ENCODE data around the gene CTNNA3.

Gene CTNNA3

DNA sequence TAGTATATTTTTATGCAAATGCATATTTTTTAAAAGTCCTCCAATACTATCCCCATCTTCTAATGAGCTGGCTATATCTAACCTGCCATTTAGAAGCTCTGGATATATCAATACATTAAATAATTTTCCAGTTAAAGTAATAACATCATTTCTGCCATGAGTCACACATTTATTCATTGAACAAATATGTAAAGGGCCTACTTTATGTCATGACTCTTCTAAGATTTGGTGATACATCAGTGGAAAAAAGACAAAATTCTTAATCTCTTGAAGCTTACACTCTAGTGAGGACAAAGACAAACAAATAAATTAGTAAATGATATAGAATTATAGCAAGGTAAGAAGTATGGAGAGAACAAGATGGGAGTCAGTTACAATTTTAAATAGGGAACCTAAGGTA lies 1487.0 kb downstream of the CTNNA3 start:
- TF ChIP-seq, protein P1, sequence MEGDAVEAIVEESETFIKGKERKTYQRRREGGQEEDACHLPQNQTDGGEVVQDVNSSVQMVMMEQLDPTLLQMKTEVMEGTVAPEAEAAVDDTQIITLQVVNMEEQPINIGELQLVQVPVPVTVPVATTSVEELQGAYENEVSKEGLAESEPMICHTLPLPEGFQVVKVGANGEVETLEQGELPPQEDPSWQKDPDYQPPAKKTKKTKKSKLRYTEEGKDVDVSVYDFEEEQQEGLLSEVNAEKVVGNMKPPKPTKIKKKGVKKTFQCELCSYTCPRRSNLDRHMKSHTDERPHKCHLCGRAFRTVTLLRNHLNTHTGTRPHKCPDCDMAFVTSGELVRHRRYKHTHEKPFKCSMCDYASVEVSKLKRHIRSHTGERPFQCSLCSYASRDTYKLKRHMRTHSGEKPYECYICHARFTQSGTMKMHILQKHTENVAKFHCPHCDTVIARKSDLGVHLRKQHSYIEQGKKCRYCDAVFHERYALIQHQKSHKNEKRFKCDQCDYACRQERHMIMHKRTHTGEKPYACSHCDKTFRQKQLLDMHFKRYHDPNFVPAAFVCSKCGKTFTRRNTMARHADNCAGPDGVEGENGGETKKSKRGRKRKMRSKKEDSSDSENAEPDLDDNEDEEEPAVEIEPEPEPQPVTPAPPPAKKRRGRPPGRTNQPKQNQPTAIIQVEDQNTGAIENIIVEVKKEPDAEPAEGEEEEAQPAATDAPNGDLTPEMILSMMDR (conservative IDR thresholded peaks at IDR 0.05; ENCODE audit: low read length) = no peak
- TF ChIP-seq EZH2phosphoT487 (IDR thresholded peaks at IDR 0.05; ENCODE audit: borderline replicate concordance) = no peak
- H3K4me1 ChIP-seq (ENCODE audit: insufficient read depth, low read length, poor library complexity, severe bottlenecking) = no peaks in the 10 kb centered on the region

DNA sequence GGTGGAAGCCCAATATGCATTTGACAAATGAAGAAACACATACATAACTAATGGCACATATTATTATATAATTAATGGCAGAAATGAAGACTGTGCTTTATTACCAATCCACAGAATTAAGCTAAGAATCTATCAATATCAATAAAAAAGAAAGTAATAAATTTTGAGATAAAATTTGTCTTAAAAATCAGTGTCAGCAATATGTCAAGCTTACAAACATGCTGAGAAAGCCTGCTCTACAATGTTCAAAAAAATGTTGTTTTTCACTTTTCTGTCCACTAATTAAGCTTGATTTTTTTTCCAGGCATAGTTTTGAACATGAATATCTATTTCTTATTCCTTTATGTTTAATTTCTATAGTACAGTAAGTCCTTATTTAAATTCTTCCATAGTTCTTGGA lies 1491.2 kb downstream of the CTNNA3 start:
- Histone ChIP-seq H3K4me1 (ENCODE audit: insufficient read depth, low read length, poor library complexity, severe bottlenecking) (no peaks in the 10 kb centered on the region), H3K4me3 (ENCODE audit: low read length, poor library complexity, severe bottlenecking) (no peak overlapping the region), H3K27me3 (ENCODE audit: insufficient read depth, low read length, poor library complexity, severe bottlenecking) (no peaks in the 10 kb centered on the region), H3K79me2 (ENCODE audit: insufficient read depth, low read length) (no peaks in the 10 kb centered on the region), H3K4me2 (ENCODE audit: low read depth, low read length, poor library complexity, severe bottlenecking) (no peak overlapping the region), H3K36me3 (ENCODE audit: insufficient read depth, low read length) (no peaks in the 10 kb centered on the region), H3K9me2 (replicated peaks; ENCODE audit: low read depth, low read length) (no peaks in the 10 kb centered on the region), H3K9ac (ENCODE audit: low read depth, low read length, poor library complexity, severe bottlenecking) (no peak overlapping the region), H4K20me1 (ENCODE audit: insufficient read depth, low read length, poor library complexity, severe bottlenecking) (no peaks in the 10 kb centered on the region), H3F3A (ENCODE audit: low read depth) (no peaks in the 10 kb centered on the region), H3K9me3 (ENCODE audit: insufficient read depth, low read depth, low read length) (no peaks in the 10 kb centered on the region), H2AFZ (ENCODE audit: low read length) (no peak overlapping the region)
- no peak for TF ChIP-seq EZH2phosphoT487 (IDR thresholded peaks at IDR 0.05; ENCODE audit: borderline replicate concordance)
- TF ChIP-seq, protein P1 (conservative IDR thresholded peaks at IDR 0.05; ENCODE audit: low read length) = no peak

More for the DNA sequence above, 1487.0 kb downstream of the CTNNA3 start:
- no peaks in the 10 kb centered on the region for H3F3A ChIP-seq (ENCODE audit: low read depth)
- no peaks in the 10 kb centered on the region for H3K36me3 ChIP-seq (ENCODE audit: insufficient read depth, low read length)
- no peak overlapping the region for H3K4me3 ChIP-seq (ENCODE audit: low read length, poor library complexity, severe bottlenecking)
- no peak overlapping the region for H2AFZ ChIP-seq (ENCODE audit: low read length)
- H3K4me2 ChIP-seq (ENCODE audit: low read depth, low read length, poor library complexity, severe bottlenecking) = no peak overlapping the region
- H3K9me3 ChIP-seq (ENCODE audit: insufficient read depth, low read depth, low read length) = no peaks in the 10 kb centered on the region
- no peaks in the 10 kb centered on the region for H3K9me2 ChIP-seq (replicated peaks; ENCODE audit: low read depth, low read length)
- H3K9ac ChIP-seq (ENCODE audit: low read depth, low read length, poor library complexity, severe bottlenecking) = no peak overlapping the region
- H3K79me2 ChIP-seq (ENCODE audit: insufficient read depth, low read length) = no peaks in the 10 kb centered on the region
- no peaks in the 10 kb centered on the region for H4K20me1 ChIP-seq (ENCODE audit: insufficient read depth, low read length, poor library complexity, severe bottlenecking)
- H3K27me3 ChIP-seq (ENCODE audit: insufficient read depth, low read length, poor library complexity, severe bottlenecking) = no peaks in the 10 kb centered on the region

DNA sequence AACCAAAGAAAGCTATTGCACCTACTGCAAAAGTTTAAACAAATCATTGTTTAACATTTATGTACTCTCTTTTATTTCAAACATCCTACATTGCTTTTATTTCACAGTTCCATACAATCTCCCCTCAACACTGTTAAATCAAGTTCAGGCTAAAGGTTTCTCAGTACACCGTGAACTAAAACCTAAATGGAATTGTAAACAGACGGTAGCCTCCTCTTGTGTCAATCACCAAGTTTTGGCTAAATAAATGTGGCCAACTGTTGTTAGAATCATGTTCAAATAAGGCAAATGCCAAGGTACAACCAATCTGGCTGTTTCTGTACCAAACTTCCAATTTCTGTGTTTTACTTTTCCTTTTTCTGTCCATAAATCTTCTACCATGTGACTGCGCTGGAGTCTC lies 1493.9 kb downstream of the CTNNA3 start:
- H3K4me2 ChIP-seq (ENCODE audit: low read depth, low read length, poor library complexity, severe bottlenecking) = no peak overlapping the region
- no peaks in the 10 kb centered on the region for H3F3A ChIP-seq (ENCODE audit: low read depth)
- no peaks in the 10 kb centered on the region for H3K36me3 ChIP-seq (ENCODE audit: insufficient read depth, low read length)
- no peaks in the 10 kb centered on the region for H3K9me2 ChIP-seq (replicated peaks; ENCODE audit: low read depth, low read length)
- no peaks in the 10 kb centered on the region for H3K4me1 ChIP-seq (ENCODE audit: insufficient read depth, low read length, poor library complexity, severe bottlenecking)
- H3K9me3 ChIP-seq (ENCODE audit: insufficient read depth, low read depth, low read length) = no peaks in the 10 kb centered on the region
- no peak overlapping the region for H2AFZ ChIP-seq (ENCODE audit: low read length)
- no peaks in the 10 kb centered on the region for H4K20me1 ChIP-seq (ENCODE audit: insufficient read depth, low read length, poor library complexity, severe bottlenecking)
- no peak overlapping the region for H3K4me3 ChIP-seq (ENCODE audit: low read length, poor library complexity, severe bottlenecking)
- H3K27me3 ChIP-seq (ENCODE audit: insufficient read depth, low read length, poor library complexity, severe bottlenecking) = no peaks in the 10 kb centered on the region
- no peak overlapping the region for H3K9ac ChIP-seq (ENCODE audit: low read depth, low read length, poor library complexity, severe bottlenecking)
- TF ChIP-seq EZH2phosphoT487 (IDR thresholded peaks at IDR 0.05; ENCODE audit: borderline replicate concordance) = no peak
- TF ChIP-seq, protein P1 (conservative IDR thresholded peaks at IDR 0.05; ENCODE audit: low read length) = no peak
- H3K79me2 ChIP-seq (ENCODE audit: insufficient read depth, low read length) = no peaks in the 10 kb centered on the region
